Neural progenitor cell (in vitro differentiated cells): Measurements from ENCODE around the gene HDAC4. TPM values are rescaled to one million over a fixed set of nuclear protein-coding genes. Genes with fewer than 3 reads are reported as not detected.

Source experiments
- DNase-seq: peaks from one replicate; pipeline ENCODE4 v3.0.0-alpha.2; 2016; ENCODE audit warnings: low spot score
- H2AFZ ChIP-seq: fragments of 200-600 bp; sonication (generic); replicated peaks from 2 replicates; pipeline ENCODE4 v1.6.1; 2016; ENCODE audit warnings: antibody characterized with exemption
- H3F3A ChIP-seq: fragments of 200-600 bp; sonication (generic); 2 replicates; pipeline ENCODE4 v1.6.1; 2016; ENCODE audit warnings: antibody characterized with exemption, low read depth
- H3K27ac ChIP-seq: fragments of 200-600 bp; sonication (generic); 2 replicates; pipeline ENCODE4 v1.5.1; 2016; ENCODE audit warnings: mild to moderate bottlenecking
- H3K27me3 ChIP-seq: fragments of 200-600 bp; sonication (generic); 2 replicates; pipeline ENCODE4 v1.6.1; 2016; ENCODE audit warnings: mild to moderate bottlenecking, moderate library complexity
- H3K36me3 ChIP-seq: fragments of 200-600 bp; sonication (generic); 2 replicates; pipeline ENCODE4 v1.5.1; 2016
- H3K4me1 ChIP-seq: fragments of 200-600 bp; sonication (generic); 2 replicates; pipeline ENCODE4 v1.6.1; 2016; ENCODE audit warnings: mixed run types
- H3K4me2 ChIP-seq: fragments of 200-600 bp; sonication (generic); 2 replicates; pipeline ENCODE4 v1.6.1; 2016
- H3K4me3 ChIP-seq: fragments of 200-600 bp; sonication (generic); 2 replicates; pipeline ENCODE4 v1.5.1; 2016
- H3K79me2 ChIP-seq: fragments of 200-600 bp; sonication (generic); 2 replicates; pipeline ENCODE4 v1.6.1; 2016; ENCODE audit warnings: low read depth
- H3K9ac ChIP-seq: fragments of 200-600 bp; sonication (generic); 2 replicates; pipeline ENCODE4 v1.6.1; 2016
- H3K9me3 ChIP-seq: fragments of 200-600 bp; sonication (generic); 2 replicates; pipeline ENCODE4 v1.5.1; 2016; ENCODE audit warnings: low read depth
- H4K20me1 ChIP-seq: fragments of 200-600 bp; sonication (generic); 2 replicates; pipeline ENCODE4 v1.6.1; 2016; ENCODE audit warnings: low read depth
- H3K27ac Mint-ChIP-seq: 3 replicates; pipeline ENCODE4 v1.8.0; 2021; ENCODE audit warnings: mixed read lengths
- H3K27me3 Mint-ChIP-seq: 2 replicates; pipeline ENCODE4 v1.8.0; 2022; ENCODE audit warnings: low read depth, mild to moderate bottlenecking, inconsistent platforms, moderate library complexity, mixed read lengths; ENCODE audit not compliant: insufficient read depth
- H3K36me3 Mint-ChIP-seq: 3 replicates; pipeline ENCODE4 v1.8.0; 2021; ENCODE audit warnings: mixed read lengths
- H3K4me1 Mint-ChIP-seq: 3 replicates; pipeline ENCODE4 v1.8.0; 2021; ENCODE audit warnings: mixed read lengths
- H3K4me3 Mint-ChIP-seq: 3 replicates; pipeline ENCODE4 v1.8.0; 2021; ENCODE audit warnings: mild to moderate bottlenecking, moderate library complexity, mixed read lengths
- H3K9me3 Mint-ChIP-seq: 3 replicates; pipeline ENCODE4 v1.8.0; 2020; ENCODE audit warnings: mixed read lengths
- EZH2 ChIP-seq: fragments of 200-600 bp; sonication (generic); IDR thresholded peaks from 2 replicates; pipeline ENCODE4 v1.6.1; 2017; ENCODE audit warnings: antibody characterized with exemption, mild to moderate bottlenecking, moderate library complexity
- EZH2phosphoT487 ChIP-seq: fragments of 200-600 bp; sonication (generic); IDR thresholded peaks from 2 replicates; pipeline ENCODE4 v1.6.1; 2017; ENCODE audit warnings: antibody characterized with exemption
- total RNA-seq: library from RNA; depleted of rRNA; stranded (reverse); fragments of >200 nt; gene quantifications from 2 replicates; pipeline ENCODE4 v1.2.3, GENCODE V29; 2015; ENCODE audit warnings: low replicate concordance
- TF ChIP-seq, protein P1 (sequence below): fragments of 200-600 bp; sonication (generic); IDR thresholded peaks from 2 replicates; pipeline ENCODE4 v1.5.1; 2017; ENCODE audit warnings: antibody characterized with exemption, mild to moderate bottlenecking

Gene HDAC4
- total RNA-seq, 1 donor from 2014 or later: 36.0 TPM

DNA sequence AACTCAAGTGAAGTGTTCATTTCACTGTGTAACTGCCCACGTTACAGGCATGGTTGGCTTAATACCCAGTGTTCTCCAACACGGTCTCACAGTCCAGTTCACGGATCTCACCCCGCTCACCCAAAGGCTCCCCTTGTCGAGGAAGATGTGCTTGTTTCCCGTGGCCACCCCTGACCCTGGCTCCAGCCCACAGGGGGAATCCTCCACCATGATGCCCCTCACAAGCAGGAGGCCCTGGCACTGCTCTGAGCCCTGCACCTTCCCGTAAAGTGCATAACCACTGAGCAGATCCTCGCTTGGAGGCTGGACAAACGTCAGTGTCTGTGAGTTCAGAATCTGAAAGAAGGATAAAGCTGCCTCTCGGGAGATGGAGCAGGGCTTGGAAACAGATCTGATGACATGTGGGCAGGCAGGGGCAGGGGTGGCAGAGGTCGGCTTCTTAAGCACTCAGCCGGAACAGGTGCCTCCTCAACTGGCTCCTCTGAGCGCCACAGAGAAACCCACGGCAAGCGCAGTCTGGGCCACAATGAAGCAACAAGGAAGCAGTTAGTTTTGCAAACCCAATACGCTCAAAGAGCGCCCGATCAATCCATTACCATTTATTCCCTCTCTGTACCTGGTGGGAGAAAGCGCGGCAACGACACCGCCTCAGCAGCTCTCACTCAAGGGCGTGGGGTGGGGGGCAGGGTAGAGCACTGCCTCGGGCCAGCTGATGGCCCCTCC, 17.6 kb downstream of the HDAC4 start:
- Histone ChIP-seq H3K4me2 (no peak overlapping the region), H3K27ac (no peak overlapping the region), H4K20me1 (peaks cover 89% of the 10 kb centered on the region), H2AFZ (no peak overlapping the region), H3K36me3 (no peaks in the 10 kb centered on the region), H3K9me3 (no peaks in the 10 kb centered on the region), H3K27me3 (no peaks in the 10 kb centered on the region), H3F3A (peaks cover 4% of the 10 kb centered on the region), H3K9ac (no peak overlapping the region), H3K79me2 (peaks cover 91% of the 10 kb centered on the region), H3K4me1 (peaks cover 12% of the 10 kb centered on the region), H3K4me3 (no peak overlapping the region)
- DNase-seq: no peak
- no peak overlapping the region for H3K27ac Mint-ChIP-seq
- H3K9me3 Mint-ChIP-seq: peaks cover 14% of the 10 kb centered on the region
- TF ChIP-seq, protein P1, sequence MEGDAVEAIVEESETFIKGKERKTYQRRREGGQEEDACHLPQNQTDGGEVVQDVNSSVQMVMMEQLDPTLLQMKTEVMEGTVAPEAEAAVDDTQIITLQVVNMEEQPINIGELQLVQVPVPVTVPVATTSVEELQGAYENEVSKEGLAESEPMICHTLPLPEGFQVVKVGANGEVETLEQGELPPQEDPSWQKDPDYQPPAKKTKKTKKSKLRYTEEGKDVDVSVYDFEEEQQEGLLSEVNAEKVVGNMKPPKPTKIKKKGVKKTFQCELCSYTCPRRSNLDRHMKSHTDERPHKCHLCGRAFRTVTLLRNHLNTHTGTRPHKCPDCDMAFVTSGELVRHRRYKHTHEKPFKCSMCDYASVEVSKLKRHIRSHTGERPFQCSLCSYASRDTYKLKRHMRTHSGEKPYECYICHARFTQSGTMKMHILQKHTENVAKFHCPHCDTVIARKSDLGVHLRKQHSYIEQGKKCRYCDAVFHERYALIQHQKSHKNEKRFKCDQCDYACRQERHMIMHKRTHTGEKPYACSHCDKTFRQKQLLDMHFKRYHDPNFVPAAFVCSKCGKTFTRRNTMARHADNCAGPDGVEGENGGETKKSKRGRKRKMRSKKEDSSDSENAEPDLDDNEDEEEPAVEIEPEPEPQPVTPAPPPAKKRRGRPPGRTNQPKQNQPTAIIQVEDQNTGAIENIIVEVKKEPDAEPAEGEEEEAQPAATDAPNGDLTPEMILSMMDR: no peak
- TF ChIP-seq EZH2phosphoT487 (no peak), EZH2 (no peak)
- no peak overlapping the region for H3K4me3 Mint-ChIP-seq
- peaks cover 38% of the 10 kb centered on the region for H3K36me3 Mint-ChIP-seq
- H3K27me3 Mint-ChIP-seq: peaks cover 7% of the 10 kb centered on the region
- peaks cover 37% of the 10 kb centered on the region for H3K4me1 Mint-ChIP-seq

DNA sequence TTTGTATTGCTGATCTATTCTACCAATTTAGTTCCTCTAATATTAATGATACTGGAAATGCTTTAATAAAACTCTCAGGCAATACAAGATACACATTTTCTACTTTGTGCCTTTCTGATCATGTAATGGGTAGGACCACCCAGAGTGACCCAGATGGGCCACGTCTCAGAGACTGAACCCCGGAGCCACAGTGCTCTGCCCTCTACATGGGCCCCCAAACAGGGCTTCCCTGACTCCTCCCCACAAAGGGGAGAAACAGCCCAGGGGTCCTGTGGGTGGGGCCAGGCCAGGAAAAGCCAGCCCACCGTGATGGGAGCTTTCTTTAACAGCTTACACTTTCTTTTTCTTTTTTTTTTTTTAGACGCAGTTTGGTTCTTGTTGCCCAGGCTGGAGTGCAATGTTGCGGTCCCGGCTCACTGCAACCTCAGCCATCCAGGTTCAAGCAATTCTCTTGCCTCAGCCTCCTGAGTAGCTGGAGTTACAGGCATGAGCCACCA, 18.4 kb downstream of the HDAC4 start:
- H3K27ac Mint-ChIP-seq: no peak overlapping the region
- H3K4me3 Mint-ChIP-seq: no peak overlapping the region

DNA sequence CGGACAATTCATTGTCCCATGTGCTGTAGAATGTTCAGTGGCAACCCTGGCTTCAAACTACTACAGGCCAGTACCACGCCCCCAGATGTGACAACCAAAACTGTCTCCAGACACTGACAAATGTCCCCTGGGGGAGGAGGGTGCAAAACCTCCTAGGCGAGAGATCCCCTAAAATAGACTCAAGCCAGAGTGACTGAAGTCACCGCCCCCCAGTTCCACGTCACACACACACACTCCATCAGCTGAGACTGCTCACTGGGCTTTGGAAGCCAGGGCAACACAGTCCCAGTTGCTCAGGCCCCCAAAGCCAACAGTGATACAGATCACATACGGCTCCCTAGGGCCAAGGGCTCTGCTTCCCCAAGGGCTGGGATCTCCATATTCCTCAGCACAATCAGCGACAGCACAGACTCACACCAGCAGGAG, 19.1 kb downstream of the HDAC4 start:
- Histone ChIP-seq H3K4me3 (no peak overlapping the region), H3K27me3 (no peaks in the 10 kb centered on the region), H3K36me3 (no peaks in the 10 kb centered on the region), H4K20me1 (peaks cover 85% of the 10 kb centered on the region), H3F3A (peaks cover 4% of the 10 kb centered on the region), H3K27ac (no peak overlapping the region), H3K4me1 (peaks cover 12% of the 10 kb centered on the region), H3K4me2 (no peak overlapping the region), H3K9ac (no peak overlapping the region), H3K9me3 (no peaks in the 10 kb centered on the region), H2AFZ (no peak overlapping the region), H3K79me2 (peaks cover 94% of the 10 kb centered on the region)
- Mint-ChIP-seq H3K4me3 (no peak overlapping the region), H3K27ac (no peak overlapping the region), H3K4me1 (peaks cover 37% of the 10 kb centered on the region), H3K9me3 (peaks cover 12% of the 10 kb centered on the region), H3K27me3 (peaks cover 7% of the 10 kb centered on the region), H3K36me3 (peaks cover 43% of the 10 kb centered on the region)
- TF ChIP-seq EZH2: no peak
- TF ChIP-seq EZH2phosphoT487: no peak
- TF ChIP-seq, protein P1: no peak
- DNase-seq: no peak

More for the DNA sequence above, 18.4 kb downstream of the HDAC4 start:
- peaks cover 7% of the 10 kb centered on the region for H3K27me3 Mint-ChIP-seq
- H3K79me2 ChIP-seq: peaks cover 93% of the 10 kb centered on the region
- H3K9me3 ChIP-seq: no peaks in the 10 kb centered on the region
- H3K36me3 ChIP-seq: no peaks in the 10 kb centered on the region
- H3K27ac ChIP-seq: no peak overlapping the region
- no peak overlapping the region for H2AFZ ChIP-seq
- H4K20me1 ChIP-seq: peaks cover 92% of the 10 kb centered on the region
- no peak overlapping the region for H3K9ac ChIP-seq
- H3K27me3 ChIP-seq: no peaks in the 10 kb centered on the region
- peaks cover 14% of the 10 kb centered on the region for H3K9me3 Mint-ChIP-seq
- no peak for TF ChIP-seq EZH2phosphoT487
- TF ChIP-seq, protein P1: no peak
- no peak for TF ChIP-seq EZH2
- no peak overlapping the region for H3K4me3 ChIP-seq
- H3K4me1 ChIP-seq: peaks cover 12% of the 10 kb centered on the region
- no peak for DNase-seq
- peaks cover 44% of the 10 kb centered on the region for H3K36me3 Mint-ChIP-seq
- H3K4me2 ChIP-seq: no peak overlapping the region
- peaks cover 4% of the 10 kb centered on the region for H3F3A ChIP-seq
- H3K4me1 Mint-ChIP-seq: peaks cover 37% of the 10 kb centered on the region
